ENCODE measurements around the gene CDC25B. TPM values are rescaled to one million over a fixed set of nuclear protein-coding genes. Genes with fewer than 3 reads are reported as not detected.
A peak's percentile ranks its signal among the peaks of the same experiment; 100 is the strongest.

CDC25B gene
- total and polyA plus RNA-seq, 2 of the 13 experiments (the other 11 are each of a cell fraction or from before 2014, with no cell fraction given), result 14.5 to 19.4 TPM

GRCh38 chr20:3846740-3847428 lies 50.8 kb downstream of the CDC25B start, which contains the start of gene MAVS (continued):
- TF ChIP-seq LRRFIP1 (CRISPR knock-in tag; conservative IDR thresholded peaks at IDR 0.05), result no peak
- TF ChIP-seq IRF2 (CRISPR knock-in tag; IDR thresholded peaks at IDR 0.05), result peak; percentile 76; the same call in 1 of the 2 replicates
- peak; percentile 65 for TF ChIP-seq MEIS2 (CRISPR knock-in tag; IDR thresholded peaks at IDR 0.05)
- TF ChIP-seq U2AF2 (IDR thresholded peaks at IDR 0.05; ENCODE audit: low read depth, low read length), result no peak
- TF ChIP-seq FOSL2 (CRISPR knock-in tag; IDR thresholded peaks at IDR 0.05), result peak; percentile 26; the same call in 1 of the 2 replicates
- TF ChIP-seq ZNF761 (CRISPR knock-in tag; conservative IDR thresholded peaks at IDR 0.05), result peak; percentile 96; the same call in 1 of the 2 replicates
- TF ChIP-seq NONO (IDR thresholded peaks at IDR 0.05), result no peak
- peak; percentile 99 for TF ChIP-seq NONO (CRISPR knock-in tag; conservative IDR thresholded peaks at IDR 0.05)
- peak; percentile 99 for TF ChIP-seq DNMT1 (CRISPR knock-in tag; IDR thresholded peaks at IDR 0.05)
- TF ChIP-seq ZBTB44 (CRISPR knock-in tag; IDR thresholded peaks at IDR 0.05), result peak; percentile 67; the same call in 1 of the 2 replicates
- TF ChIP-seq THYN1 (CRISPR knock-in tag; IDR thresholded peaks at IDR 0.05; ENCODE audit: borderline replicate concordance, low read depth), result 0 out of 2 replicates have a peak, but pooled peaks have one; percentile 57
- TF ChIP-seq RNF219 (CRISPR knock-in tag; IDR thresholded peaks at IDR 0.05), result no peak
- TF ChIP-seq IKZF5 (CRISPR knock-in tag; IDR thresholded peaks at IDR 0.05), result peak; percentile 92
- 0 out of 2 replicates have a peak, but pooled peaks have one; percentile 18 for TF ChIP-seq ZNF383 (CRISPR knock-in tag; IDR thresholded peaks at IDR 0.05; ENCODE audit: borderline replicate concordance)
- peak; percentile 99 for TF ChIP-seq EEA1 (CRISPR knock-in tag; IDR thresholded peaks at IDR 0.05; ENCODE audit: borderline replicate concordance)
- TF ChIP-seq ZSCAN25 (CRISPR knock-in tag; IDR thresholded peaks at IDR 0.05), result no peak
- TF ChIP-seq ZNF382 (CRISPR knock-in tag; IDR thresholded peaks at IDR 0.05; ENCODE audit: borderline replicate concordance), result no peak
- TF ChIP-seq PAX8 (CRISPR knock-in tag; IDR thresholded peaks at IDR 0.05; ENCODE audit: borderline replicate concordance), result no peak; the same call in 1 of the 2 replicates
- TF ChIP-seq TEAD3 (CRISPR knock-in tag; optimal IDR thresholded peaks at IDR 0.05; ENCODE audit: borderline replicate concordance), result peak; percentile 16
- no peak for TF ChIP-seq ZNF484 (CRISPR knock-in tag; IDR thresholded peaks at IDR 0.05; ENCODE audit: borderline replicate concordance, low read depth)
- peak; percentile 40; the same call in 1 of the 2 replicates for TF ChIP-seq SP5 (CRISPR knock-in tag; IDR thresholded peaks at IDR 0.05; ENCODE audit: borderline replicate concordance, low read depth)
- no peak for TF ChIP-seq PRMT3 (CRISPR knock-in tag; IDR thresholded peaks at IDR 0.05; ENCODE audit: borderline replicate concordance, low read depth)

Data from HepG2 (cell line).